GM23338 (cell line): ENCODE results near the gene YTHDF1.

Source experiments
- CREB1 ChIP-seq: fragments of 250-450 bp; sonication (Bioruptor Pico); IDR thresholded peaks from 2 replicates; pipeline ENCODE4 v1.5.0; 2020; ENCODE audit warnings: low read depth, mild to moderate bottlenecking, moderate library complexity
- EZH2 ChIP-seq: fragments of 200-600 bp; sonication (generic); IDR thresholded peaks from one replicate; pipeline ENCODE4 v1.8.0; 2017; ENCODE audit warnings: antibody characterized with exemption, mild to moderate bottlenecking, low read depth; ENCODE audit not compliant: unreplicated experiment
- EZH2phosphoT487 ChIP-seq: fragments of 200-600 bp; sonication (generic); IDR thresholded peaks from one replicate; pipeline ENCODE4 v1.8.1; 2018; ENCODE audit warnings: antibody characterized with exemption; ENCODE audit not compliant: unreplicated experiment
- JUNB ChIP-seq: IDR thresholded peaks from one replicate; pipeline ENCODE4 v1.6.1; 2016; ENCODE audit warnings: antibody characterized with exemption; ENCODE audit not compliant: unreplicated experiment
- NANOG ChIP-seq: IDR thresholded peaks from 2 replicates; pipeline ENCODE4 v1.6.1; 2016; ENCODE audit warnings: antibody characterized with exemption, borderline replicate concordance
- POLR2AphosphoS5 ChIP-seq: IDR thresholded peaks from 2 replicates; pipeline ENCODE4 v1.6.1; 2016; ENCODE audit warnings: antibody characterized with exemption, low read depth
- STAT1 ChIP-seq: IDR thresholded peaks from one replicate; pipeline ENCODE4 v1.6.1; 2016; ENCODE audit warnings: antibody characterized with exemption; ENCODE audit not compliant: unreplicated experiment
- ZNF114 ChIP-seq: fragments of 250-450 bp; sonication (Bioruptor Pico); IDR thresholded peaks from 2 replicates; pipeline ENCODE4 v1.5.0; 2020; ENCODE audit warnings: mild to moderate bottlenecking, moderate library complexity
- ZNF331 ChIP-seq: fragments of 250-450 bp; sonication (Bioruptor Pico); IDR thresholded peaks from 2 replicates; pipeline ENCODE4 v1.5.0; 2020; ENCODE audit warnings: low read depth, mild to moderate bottlenecking, moderate library complexity
- TF ChIP-seq, protein P1 (sequence below), 2 experiments: fragments of 200-600 bp in 1 of 2; sonication (generic) in 1 of 2; conservative IDR thresholded peaks; 2 replicates each; pipeline versions ENCODE4 v1.5.1 to v1.6.1; 2016 to 2017; ENCODE audit warnings: antibody characterized with exemption in 2 of 2, low read depth in 2 of 2, mild to moderate bottlenecking in 2 of 2, moderate library complexity in 1 of 2
- TF ChIP-seq, protein P2 (sequence below): IDR thresholded peaks from one replicate; pipeline ENCODE4 v1.6.1; 2018; ENCODE audit warnings: antibody characterized with exemption; ENCODE audit not compliant: unreplicated experiment
- TF ChIP-seq, protein P3 (sequence below): IDR thresholded peaks from 2 replicates; pipeline ENCODE4 v1.6.1; 2016; ENCODE audit warnings: antibody characterized with exemption
- TF ChIP-seq, protein P4 (sequence below): fragments of 250-450 bp; sonication (Bioruptor Pico); IDR thresholded peaks from 2 replicates; pipeline ENCODE4 v1.5.0; 2020; ENCODE audit warnings: mild to moderate bottlenecking, moderate library complexity

DNA sequence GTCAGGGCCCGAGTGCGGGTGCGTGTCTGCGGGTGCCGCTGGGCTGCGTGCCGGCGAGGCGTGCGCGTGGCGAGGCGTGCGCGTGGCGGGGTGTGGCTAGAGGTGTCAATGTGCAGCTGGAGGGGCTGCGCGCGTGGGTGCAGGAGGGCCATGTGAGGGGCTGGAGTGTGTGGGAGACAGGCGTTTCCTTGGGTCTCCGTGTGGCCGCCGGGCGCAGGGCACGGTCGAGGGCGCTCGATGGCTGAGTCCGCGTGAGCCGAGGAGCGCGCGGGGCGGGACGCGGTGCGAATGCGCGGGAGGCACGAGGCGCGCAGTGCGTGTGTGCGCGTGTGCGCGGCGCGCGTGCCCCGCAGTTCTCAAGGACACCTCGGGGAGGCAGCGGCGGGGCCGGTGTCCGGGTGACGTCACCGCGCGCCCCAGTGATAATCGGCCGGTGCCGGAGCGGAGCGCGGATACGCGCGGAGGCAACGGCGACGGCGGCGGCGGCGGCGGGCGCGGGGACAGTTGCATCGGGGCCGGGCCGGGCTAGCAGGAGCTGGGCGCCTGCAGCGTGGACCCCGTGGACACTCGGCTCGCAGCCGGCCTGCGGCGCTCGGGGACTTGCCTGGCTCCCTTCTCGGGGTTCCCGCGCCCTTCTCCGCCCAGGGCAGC lies 38.7 kb downstream of the YTHDF1 start:
- TF ChIP-seq, protein P1, sequence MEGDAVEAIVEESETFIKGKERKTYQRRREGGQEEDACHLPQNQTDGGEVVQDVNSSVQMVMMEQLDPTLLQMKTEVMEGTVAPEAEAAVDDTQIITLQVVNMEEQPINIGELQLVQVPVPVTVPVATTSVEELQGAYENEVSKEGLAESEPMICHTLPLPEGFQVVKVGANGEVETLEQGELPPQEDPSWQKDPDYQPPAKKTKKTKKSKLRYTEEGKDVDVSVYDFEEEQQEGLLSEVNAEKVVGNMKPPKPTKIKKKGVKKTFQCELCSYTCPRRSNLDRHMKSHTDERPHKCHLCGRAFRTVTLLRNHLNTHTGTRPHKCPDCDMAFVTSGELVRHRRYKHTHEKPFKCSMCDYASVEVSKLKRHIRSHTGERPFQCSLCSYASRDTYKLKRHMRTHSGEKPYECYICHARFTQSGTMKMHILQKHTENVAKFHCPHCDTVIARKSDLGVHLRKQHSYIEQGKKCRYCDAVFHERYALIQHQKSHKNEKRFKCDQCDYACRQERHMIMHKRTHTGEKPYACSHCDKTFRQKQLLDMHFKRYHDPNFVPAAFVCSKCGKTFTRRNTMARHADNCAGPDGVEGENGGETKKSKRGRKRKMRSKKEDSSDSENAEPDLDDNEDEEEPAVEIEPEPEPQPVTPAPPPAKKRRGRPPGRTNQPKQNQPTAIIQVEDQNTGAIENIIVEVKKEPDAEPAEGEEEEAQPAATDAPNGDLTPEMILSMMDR (conservative IDR thresholded peaks at IDR 0.05; ENCODE audit: low read depth in 2 of 2), result peak in 1 of 2 experiments; percentile 25; a peak in 1 of 4 replicates
- TF ChIP-seq EZH2, result no peak
- TF ChIP-seq STAT1, result no peak
- no peak for TF ChIP-seq NANOG
- TF ChIP-seq EZH2phosphoT487, result no peak
- TF ChIP-seq JUNB, result no peak
- TF ChIP-seq, protein P2, sequence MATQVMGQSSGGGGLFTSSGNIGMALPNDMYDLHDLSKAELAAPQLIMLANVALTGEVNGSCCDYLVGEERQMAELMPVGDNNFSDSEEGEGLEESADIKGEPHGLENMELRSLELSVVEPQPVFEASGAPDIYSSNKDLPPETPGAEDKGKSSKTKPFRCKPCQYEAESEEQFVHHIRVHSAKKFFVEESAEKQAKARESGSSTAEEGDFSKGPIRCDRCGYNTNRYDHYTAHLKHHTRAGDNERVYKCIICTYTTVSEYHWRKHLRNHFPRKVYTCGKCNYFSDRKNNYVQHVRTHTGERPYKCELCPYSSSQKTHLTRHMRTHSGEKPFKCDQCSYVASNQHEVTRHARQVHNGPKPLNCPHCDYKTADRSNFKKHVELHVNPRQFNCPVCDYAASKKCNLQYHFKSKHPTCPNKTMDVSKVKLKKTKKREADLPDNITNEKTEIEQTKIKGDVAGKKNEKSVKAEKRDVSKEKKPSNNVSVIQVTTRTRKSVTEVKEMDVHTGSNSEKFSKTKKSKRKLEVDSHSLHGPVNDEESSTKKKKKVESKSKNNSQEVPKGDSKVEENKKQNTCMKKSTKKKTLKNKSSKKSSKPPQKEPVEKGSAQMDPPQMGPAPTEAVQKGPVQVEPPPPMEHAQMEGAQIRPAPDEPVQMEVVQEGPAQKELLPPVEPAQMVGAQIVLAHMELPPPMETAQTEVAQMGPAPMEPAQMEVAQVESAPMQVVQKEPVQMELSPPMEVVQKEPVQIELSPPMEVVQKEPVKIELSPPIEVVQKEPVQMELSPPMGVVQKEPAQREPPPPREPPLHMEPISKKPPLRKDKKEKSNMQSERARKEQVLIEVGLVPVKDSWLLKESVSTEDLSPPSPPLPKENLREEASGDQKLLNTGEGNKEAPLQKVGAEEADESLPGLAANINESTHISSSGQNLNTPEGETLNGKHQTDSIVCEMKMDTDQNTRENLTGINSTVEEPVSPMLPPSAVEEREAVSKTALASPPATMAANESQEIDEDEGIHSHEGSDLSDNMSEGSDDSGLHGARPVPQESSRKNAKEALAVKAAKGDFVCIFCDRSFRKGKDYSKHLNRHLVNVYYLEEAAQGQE, result no peak
- TF ChIP-seq POLR2AphosphoS5, result no peak
- TF ChIP-seq, protein P3, sequence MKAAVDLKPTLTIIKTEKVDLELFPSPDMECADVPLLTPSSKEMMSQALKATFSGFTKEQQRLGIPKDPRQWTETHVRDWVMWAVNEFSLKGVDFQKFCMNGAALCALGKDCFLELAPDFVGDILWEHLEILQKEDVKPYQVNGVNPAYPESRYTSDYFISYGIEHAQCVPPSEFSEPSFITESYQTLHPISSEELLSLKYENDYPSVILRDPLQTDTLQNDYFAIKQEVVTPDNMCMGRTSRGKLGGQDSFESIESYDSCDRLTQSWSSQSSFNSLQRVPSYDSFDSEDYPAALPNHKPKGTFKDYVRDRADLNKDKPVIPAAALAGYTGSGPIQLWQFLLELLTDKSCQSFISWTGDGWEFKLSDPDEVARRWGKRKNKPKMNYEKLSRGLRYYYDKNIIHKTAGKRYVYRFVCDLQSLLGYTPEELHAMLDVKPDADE, result no peak
- TF ChIP-seq ZNF114, result no peak
- no peak for TF ChIP-seq ZNF331 (CRISPR knock-in tag)
- TF ChIP-seq CREB1 (CRISPR knock-in tag), result peak; percentile 94
- TF ChIP-seq, protein P4, sequence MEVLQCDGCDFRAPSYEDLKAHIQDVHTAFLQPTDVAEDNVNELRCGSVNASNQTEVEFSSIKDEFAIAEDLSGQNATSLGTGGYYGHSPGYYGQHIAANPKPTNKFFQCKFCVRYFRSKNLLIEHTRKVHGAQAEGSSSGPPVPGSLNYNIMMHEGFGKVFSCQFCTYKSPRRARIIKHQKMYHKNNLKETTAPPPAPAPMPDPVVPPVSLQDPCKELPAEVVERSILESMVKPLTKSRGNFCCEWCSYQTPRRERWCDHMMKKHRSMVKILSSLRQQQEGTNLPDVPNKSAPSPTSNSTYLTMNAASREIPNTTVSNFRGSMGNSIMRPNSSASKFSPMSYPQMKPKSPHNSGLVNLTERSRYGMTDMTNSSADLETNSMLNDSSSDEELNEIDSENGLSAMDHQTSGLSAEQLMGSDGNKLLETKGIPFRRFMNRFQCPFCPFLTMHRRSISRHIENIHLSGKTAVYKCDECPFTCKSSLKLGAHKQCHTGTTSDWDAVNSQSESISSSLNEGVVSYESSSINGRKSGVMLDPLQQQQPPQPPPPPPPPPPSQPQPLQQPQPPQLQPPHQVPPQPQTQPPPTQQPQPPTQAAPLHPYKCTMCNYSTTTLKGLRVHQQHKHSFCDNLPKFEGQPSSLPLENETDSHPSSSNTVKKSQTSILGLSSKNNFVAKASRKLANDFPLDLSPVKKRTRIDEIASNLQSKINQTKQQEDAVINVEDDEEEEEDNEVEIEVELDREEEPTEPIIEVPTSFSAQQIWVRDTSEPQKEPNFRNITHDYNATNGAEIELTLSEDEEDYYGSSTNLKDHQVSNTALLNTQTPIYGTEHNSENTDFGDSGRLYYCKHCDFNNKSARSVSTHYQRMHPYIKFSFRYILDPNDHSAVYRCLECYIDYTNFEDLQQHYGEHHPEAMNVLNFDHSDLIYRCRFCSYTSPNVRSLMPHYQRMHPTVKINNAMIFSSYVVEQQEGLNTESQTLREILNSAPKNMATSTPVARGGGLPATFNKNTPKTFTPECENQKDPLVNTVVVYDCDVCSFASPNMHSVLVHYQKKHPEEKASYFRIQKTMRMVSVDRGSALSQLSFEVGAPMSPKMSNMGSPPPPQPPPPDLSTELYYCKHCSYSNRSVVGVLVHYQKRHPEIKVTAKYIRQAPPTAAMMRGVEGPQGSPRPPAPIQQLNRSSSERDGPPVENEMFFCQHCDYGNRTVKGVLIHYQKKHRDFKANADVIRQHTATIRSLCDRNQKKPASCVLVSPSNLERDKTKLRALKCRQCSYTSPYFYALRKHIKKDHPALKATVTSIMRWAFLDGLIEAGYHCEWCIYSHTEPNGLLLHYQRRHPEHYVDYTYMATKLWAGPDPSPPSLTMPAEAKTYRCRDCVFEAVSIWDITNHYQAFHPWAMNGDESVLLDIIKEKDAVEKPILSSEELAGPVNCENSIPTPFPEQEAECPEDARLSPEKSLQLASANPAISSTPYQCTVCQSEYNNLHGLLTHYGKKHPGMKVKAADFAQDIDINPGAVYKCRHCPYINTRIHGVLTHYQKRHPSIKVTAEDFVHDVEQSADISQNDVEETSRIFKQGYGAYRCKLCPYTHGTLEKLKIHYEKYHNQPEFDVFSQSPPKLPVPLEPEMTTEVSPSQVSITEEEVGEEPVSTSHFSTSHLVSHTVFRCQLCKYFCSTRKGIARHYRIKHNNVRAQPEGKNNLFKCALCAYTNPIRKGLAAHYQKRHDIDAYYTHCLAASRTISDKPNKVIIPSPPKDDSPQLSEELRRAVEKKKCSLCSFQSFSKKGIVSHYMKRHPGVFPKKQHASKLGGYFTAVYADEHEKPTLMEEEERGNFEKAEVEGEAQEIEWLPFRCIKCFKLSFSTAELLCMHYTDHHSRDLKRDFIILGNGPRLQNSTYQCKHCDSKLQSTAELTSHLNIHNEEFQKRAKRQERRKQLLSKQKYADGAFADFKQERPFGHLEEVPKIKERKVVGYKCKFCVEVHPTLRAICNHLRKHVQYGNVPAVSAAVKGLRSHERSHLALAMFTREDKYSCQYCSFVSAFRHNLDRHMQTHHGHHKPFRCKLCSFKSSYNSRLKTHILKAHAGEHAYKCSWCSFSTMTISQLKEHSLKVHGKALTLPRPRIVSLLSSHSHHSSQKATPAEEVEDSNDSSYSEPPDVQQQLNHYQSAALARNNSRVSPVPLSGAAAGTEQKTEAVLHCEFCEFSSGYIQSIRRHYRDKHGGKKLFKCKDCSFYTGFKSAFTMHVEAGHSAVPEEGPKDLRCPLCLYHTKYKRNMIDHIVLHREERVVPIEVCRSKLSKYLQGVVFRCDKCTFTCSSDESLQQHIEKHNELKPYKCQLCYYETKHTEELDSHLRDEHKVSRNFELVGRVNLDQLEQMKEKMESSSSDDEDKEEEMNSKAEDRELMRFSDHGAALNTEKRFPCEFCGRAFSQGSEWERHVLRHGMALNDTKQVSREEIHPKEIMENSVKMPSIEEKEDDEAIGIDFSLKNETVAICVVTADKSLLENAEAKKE (CRISPR knock-in tag), result no peak
